OCI-LY1 (cell line): ENCODE results near the gene RAB11FIP3.

Experiments used
- EZH2 ChIP-seq: fragments of 200-600 bp; sonication (generic), shearing (Covaris generic); IDR thresholded peaks from 2 replicates; pipeline ENCODE4 v1.8.0; 2017; ENCODE audit warnings: borderline replicate concordance, mixed run types, mild to moderate bottlenecking, antibody characterized with exemption, low read length, moderate library complexity, mixed read lengths
- TF ChIP-seq, protein P1 (sequence below): fragments of 200-600 bp; sonication (generic), shearing (Covaris generic); IDR thresholded peaks from 2 replicates; pipeline ENCODE4 v1.5.1; 2017; ENCODE audit warnings: mild to moderate bottlenecking, antibody characterized with exemption, low read length, moderate library complexity, mixed read lengths

DNA sequence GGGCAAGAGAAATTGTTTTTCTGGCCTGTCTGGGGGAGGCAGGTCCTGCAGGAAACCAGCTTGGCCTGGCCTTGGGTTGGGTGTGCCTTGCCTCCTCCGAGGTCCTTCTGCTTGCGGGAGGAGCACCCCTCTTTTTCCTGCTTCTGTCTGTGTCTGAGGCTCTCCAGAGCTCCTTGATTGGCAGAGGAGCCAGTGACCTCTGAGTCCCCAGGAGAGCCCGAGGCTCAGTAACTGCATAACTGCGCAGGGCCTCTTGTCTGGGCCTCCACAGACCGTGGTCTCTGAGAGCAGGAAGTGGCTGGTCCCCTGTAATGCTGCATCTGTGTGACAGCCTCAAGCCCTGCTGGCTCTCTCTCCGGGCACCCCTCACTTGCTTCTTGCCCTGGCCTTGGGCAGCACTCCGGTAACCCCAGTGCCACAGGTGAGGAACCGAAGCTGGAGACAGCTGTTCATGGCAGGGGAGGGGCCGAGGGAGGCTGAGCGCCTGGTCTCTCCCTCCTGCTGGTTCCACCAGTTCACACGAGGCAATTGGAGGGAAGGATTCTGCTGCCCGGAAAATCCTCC is 103.6 kb downstream of the RAB11FIP3 start:
- TF ChIP-seq, protein P1, sequence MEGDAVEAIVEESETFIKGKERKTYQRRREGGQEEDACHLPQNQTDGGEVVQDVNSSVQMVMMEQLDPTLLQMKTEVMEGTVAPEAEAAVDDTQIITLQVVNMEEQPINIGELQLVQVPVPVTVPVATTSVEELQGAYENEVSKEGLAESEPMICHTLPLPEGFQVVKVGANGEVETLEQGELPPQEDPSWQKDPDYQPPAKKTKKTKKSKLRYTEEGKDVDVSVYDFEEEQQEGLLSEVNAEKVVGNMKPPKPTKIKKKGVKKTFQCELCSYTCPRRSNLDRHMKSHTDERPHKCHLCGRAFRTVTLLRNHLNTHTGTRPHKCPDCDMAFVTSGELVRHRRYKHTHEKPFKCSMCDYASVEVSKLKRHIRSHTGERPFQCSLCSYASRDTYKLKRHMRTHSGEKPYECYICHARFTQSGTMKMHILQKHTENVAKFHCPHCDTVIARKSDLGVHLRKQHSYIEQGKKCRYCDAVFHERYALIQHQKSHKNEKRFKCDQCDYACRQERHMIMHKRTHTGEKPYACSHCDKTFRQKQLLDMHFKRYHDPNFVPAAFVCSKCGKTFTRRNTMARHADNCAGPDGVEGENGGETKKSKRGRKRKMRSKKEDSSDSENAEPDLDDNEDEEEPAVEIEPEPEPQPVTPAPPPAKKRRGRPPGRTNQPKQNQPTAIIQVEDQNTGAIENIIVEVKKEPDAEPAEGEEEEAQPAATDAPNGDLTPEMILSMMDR, result no peak
- no peak for TF ChIP-seq EZH2
